ENCODE measurements around the gene YJEFN3. TPM values are rescaled to one million over a fixed set of nuclear protein-coding genes. Genes with fewer than 3 reads are reported as not detected.

The YJEFN3 gene
- polyA plus RNA-seq, 2 of the 4 experiments (the other 2 are of a cell fraction): 3.2 to 7.2 TPM

GRCh38 chr19:19515642-19516519, 12.8 kb upstream of the YJEFN3 start, which contains the start of gene NDUFA13 (continued):
- no peak for TF ChIP-seq USF2 (IDR thresholded peaks at IDR 0.05)
- no peak for TF ChIP-seq RARB (CRISPR knock-in tag; IDR thresholded peaks at IDR 0.05)
- TF ChIP-seq FOXS1 (CRISPR knock-in tag; IDR thresholded peaks at IDR 0.05): no peak
- no peak for TF ChIP-seq ELK1 (IDR thresholded peaks at IDR 0.05; ENCODE audit: low read depth, low read length)
- no peak for TF ChIP-seq KDM1A (IDR thresholded peaks at IDR 0.05; ENCODE audit: low read depth)
- TF ChIP-seq EP300 (IDR thresholded peaks at IDR 0.05): no peak
- no peak for TF ChIP-seq TP53 (CRISPR knock-in tag; IDR thresholded peaks at IDR 0.05)
- peak in 1 of 2 experiments; percentile 87; a peak in 3 of 5 replicates for TF ChIP-seq JUN (IDR thresholded peaks at IDR 0.05)
- TF ChIP-seq KDM5A (IDR thresholded peaks at IDR 0.05): 0 out of 2 replicates have a peak, but pooled peaks have one; percentile 4
- TF ChIP-seq NPAS2 (CRISPR knock-in tag; IDR thresholded peaks at IDR 0.05; ENCODE audit: borderline replicate concordance): no peak
- TF ChIP-seq ZSCAN20 (CRISPR knock-in tag; IDR thresholded peaks at IDR 0.05): no peak
- TF ChIP-seq NR3C1 (IDR thresholded peaks at IDR 0.05): no peak
- TF ChIP-seq EHMT2 (IDR thresholded peaks at IDR 0.05; ENCODE audit: low read depth): no peak
- peak; percentile 83 for TF ChIP-seq MAX (IDR thresholded peaks at IDR 0.05)
- TF ChIP-seq MAZ (IDR thresholded peaks at IDR 0.05; ENCODE audit: borderline replicate concordance, low read depth, low read length): no peak
- TF ChIP-seq REST (IDR thresholded peaks at IDR 0.05): no peak
- TF ChIP-seq HMGXB4 (CRISPR knock-in tag; IDR thresholded peaks at IDR 0.05; ENCODE audit: borderline replicate concordance): no peak
- no peak for TF ChIP-seq SREBF2 (IDR thresholded peaks at IDR 0.05)
- peak; percentile 76; the same call in 1 of the 2 replicates for TF ChIP-seq E2F6 (IDR thresholded peaks at IDR 0.05; ENCODE audit: borderline replicate concordance, low read depth)
- TF ChIP-seq HOXA7 (CRISPR knock-in tag; IDR thresholded peaks at IDR 0.05): no peak
- TF ChIP-seq TFCP2L1 (CRISPR knock-in tag; IDR thresholded peaks at IDR 0.05): no peak
- TF ChIP-seq ZFP36 (IDR thresholded peaks at IDR 0.05; ENCODE audit: borderline replicate concordance, partially characterized antibody): no peak
- no peak for TF ChIP-seq CHD4 (IDR thresholded peaks at IDR 0.05; ENCODE audit: borderline replicate concordance)
- no peak for TF ChIP-seq HOXB13 (CRISPR knock-in tag; IDR thresholded peaks at IDR 0.05; ENCODE audit: low read depth)
- TF ChIP-seq GATA3 (IDR thresholded peaks at IDR 0.05; ENCODE audit: borderline replicate concordance): no peak
- no peak for TF ChIP-seq CBX2 (IDR thresholded peaks at IDR 0.05; ENCODE audit: borderline replicate concordance, low read depth)
- no peak for TF ChIP-seq NFE2L2 (conservative IDR thresholded peaks at IDR 0.05; ENCODE audit: low read length)
- no peak for TF ChIP-seq HES2 (IDR thresholded peaks at IDR 0.05)
- no peak for TF ChIP-seq EHF (CRISPR knock-in tag; IDR thresholded peaks at IDR 0.05)
- TF ChIP-seq RNF2 (IDR thresholded peaks at IDR 0.05; ENCODE audit: borderline replicate concordance, low read depth): no peak
- TF ChIP-seq PBX3 (IDR thresholded peaks at IDR 0.05): no peak
- TF ChIP-seq HDAC2 (IDR thresholded peaks at IDR 0.05): no peak
- TF ChIP-seq POLR2AphosphoS2 (conservative IDR thresholded peaks at IDR 0.05; ENCODE audit: low read length): no peak

All from A549 (cell line).